Lower leg skin (tissue), 3 donors: Measurements from ENCODE around the gene ZDHHC14.

Experiments used
- POLR2A ChIP-seq, 2 donors: fragments of 450-650 bp; IDR thresholded peaks; one replicate each; pipeline ENCODE4 v1.6.1; 2016 to 2017; ENCODE audit warnings: antibody characterized with exemption in 2 of 2, mild to moderate bottlenecking in 1 of 2, moderate library complexity in 1 of 2
- TF ChIP-seq, protein P1 (sequence below), 3 donors: fragments of 450-650 bp; IDR thresholded peaks; one replicate each; pipeline ENCODE4 v1.5.1; 2016; ENCODE audit warnings: antibody characterized with exemption in 3 of 3, mild to moderate bottlenecking in 3 of 3, moderate library complexity in 2 of 3

DNA sequence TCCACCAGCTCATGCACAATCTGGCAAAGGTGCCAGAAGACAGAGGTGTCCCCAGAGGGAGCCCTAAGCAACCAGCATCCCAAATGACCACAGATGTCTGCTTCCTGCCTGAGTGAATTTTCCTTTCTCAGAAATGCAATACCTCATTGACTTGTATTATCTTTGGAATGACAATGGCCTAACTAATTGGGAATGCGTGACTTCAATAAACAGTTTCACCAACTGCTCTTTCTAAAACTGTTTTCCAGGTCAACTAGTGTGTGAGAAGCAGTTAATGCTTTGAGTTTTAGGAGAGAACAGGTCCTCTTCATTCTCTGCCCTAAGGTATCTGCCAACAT lies 333.1 kb downstream of the ZDHHC14 start:
- TF ChIP-seq, protein P1, sequence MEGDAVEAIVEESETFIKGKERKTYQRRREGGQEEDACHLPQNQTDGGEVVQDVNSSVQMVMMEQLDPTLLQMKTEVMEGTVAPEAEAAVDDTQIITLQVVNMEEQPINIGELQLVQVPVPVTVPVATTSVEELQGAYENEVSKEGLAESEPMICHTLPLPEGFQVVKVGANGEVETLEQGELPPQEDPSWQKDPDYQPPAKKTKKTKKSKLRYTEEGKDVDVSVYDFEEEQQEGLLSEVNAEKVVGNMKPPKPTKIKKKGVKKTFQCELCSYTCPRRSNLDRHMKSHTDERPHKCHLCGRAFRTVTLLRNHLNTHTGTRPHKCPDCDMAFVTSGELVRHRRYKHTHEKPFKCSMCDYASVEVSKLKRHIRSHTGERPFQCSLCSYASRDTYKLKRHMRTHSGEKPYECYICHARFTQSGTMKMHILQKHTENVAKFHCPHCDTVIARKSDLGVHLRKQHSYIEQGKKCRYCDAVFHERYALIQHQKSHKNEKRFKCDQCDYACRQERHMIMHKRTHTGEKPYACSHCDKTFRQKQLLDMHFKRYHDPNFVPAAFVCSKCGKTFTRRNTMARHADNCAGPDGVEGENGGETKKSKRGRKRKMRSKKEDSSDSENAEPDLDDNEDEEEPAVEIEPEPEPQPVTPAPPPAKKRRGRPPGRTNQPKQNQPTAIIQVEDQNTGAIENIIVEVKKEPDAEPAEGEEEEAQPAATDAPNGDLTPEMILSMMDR (IDR thresholded peaks at IDR 0.05), result no peak
- no peak for TF ChIP-seq POLR2A (IDR thresholded peaks at IDR 0.05)
